SK-N-MC (cell line): ENCODE measurements around the gene TTBK1.
A peak's percentile ranks its signal among the peaks of the same experiment; 100 is the strongest.

ENCODE experiments used
- EZH2 ChIP-seq: fragments of 200-600 bp; sonication (generic); IDR thresholded peaks from one replicate; pipeline ENCODE4 v1.6.1; 2017; ENCODE audit warnings: antibody characterized with exemption
- FOXP2 ChIP-seq: optimal IDR thresholded peaks from 2 replicates; pipeline ENCODE3; 2011; ENCODE audit warnings: mild to moderate bottlenecking, moderate library complexity; ENCODE audit not compliant: insufficient read depth; ENCODE audit errors: extremely low read length, control extremely low read depth
- POLR2AphosphoS5 ChIP-seq: IDR thresholded peaks from 2 replicates; pipeline ENCODE4 v1.6.1; 2012; ENCODE audit warnings: mild to moderate bottlenecking, low read depth, low read length, borderline replicate concordance

DNA sequence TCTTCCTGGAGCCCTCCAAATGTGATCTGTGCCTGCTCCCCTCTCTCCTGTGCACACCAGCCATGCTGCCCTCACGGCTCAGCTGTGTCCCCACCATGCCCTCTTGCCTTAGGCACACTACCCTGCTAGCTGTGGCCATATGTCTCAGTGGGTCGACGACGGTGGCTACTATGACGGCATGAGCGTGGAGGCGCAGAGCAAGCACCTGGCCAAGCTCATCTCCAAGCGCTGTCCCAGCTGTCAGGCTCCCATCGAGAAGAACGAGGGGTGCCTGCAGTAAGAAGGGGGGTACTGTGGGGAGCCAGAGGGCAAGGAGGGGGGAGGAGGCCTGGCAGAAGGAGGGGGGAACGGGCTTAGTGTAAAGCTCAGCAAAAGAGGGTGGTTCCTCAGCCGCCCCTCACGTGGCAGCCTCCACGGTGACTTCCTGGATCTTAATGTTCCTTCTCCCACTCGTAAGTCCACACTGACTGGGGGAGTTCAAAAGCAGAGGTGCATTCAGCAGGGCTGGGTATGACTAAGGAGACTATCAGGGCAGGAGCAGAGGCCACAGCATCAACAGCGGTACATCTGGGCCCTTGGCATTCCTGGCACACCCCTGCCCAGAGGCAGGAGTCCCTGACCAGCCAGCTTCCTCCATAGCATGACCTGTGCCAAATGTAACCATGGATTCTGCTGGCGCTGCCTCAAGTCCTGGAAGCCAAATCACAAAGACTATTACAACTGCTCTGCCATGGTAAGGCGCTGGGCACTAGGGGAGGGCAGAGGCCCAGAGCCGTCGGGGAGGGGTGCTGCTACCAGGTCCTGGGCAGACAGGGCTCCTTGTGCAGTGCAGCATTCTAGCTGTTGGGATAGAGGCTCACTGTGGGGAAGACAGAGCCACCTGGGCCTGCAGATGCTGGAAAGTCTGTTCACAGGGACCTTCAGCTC, 22.0 kb upstream of the TTBK1 start:
- TF ChIP-seq EZH2: no peak
- TF ChIP-seq POLR2AphosphoS5: 0 out of 2 replicates have a peak, but pooled peaks have one; percentile 8
- TF ChIP-seq FOXP2: no peak
